HG03108 (cell line): ENCODE measurements around the gene ZMYM4.

ENCODE experiments used
- ATAC-seq: cut with Tn5 transposase; IDR thresholded peaks from one replicate; pipeline ENCODE4 v1.9.1; 2021; ENCODE audit warnings: moderate library complexity; ENCODE audit not compliant: unreplicated experiment

ZMYM4 gene

GRCh38 chr1:35398739-35399138 lies 130.2 kb downstream of the ZMYM4 start:
- no peak for ATAC-seq

- ATAC-seq = no peak
Observed at GRCh38 chr1:35401049-35401448, 132.5 kb downstream of the ZMYM4 start.

DNA sequence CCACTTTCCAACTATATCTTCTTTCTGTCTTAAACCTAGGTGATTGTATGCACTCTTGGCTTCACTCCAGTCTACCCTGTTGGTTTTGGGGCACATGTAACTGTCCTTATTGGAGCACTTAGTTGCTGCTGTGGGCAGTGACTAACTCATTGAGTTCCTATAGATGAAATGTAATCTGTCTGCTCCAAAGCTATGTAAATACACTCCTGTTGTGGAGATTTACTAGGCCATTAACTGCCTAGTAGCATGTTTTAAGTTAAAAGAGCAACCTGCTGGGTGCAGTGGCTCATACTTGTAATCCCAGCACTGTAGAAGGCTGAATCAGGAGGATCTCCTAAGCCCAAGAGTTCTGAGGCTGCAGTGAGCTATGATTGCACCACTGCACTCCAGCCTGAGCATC lies 137.6 kb downstream of the ZMYM4 start:
- ATAC-seq = no peak

DNA sequence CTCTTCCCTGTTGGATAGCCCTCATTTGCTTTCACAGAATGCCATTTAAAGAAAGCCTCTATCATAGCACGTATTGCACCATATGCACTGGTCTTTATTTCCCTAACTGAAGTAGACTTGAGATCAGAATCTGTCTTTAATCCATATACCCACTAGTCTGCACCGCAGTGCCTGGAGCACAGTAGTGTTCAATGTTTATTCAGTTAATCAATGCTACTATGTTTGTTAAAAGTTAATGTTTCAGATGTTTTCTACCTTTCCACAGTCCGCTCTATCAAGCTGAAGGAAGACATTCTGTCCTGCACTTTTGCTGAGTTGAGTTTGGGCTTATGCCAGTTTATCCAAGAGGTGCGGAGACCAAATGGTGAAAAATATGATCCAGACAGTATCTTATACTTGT lies 139.2 kb downstream of the ZMYM4 start:
- no peak for ATAC-seq

DNA sequence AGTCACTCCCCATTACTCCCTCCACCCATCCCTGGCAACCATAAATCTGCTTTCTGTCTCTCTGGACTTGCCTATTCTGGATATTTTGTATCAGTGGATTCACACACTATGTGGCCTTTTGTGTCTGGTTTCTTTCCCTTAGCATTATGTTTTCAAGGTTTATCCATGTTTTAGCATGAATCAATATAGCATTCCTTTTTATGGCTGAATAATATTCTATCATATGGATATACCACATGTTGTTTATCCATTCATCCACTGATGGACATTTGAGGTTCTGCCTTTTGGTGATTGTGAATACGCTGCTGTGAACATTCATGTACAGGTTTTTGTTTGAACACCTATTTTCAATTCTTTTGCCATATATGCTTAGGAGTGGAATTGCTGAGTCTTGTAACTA lies 140.4 kb downstream of the ZMYM4 start:
- no peak for ATAC-seq

- no peak for ATAC-seq
Observed at GRCh38 chr1:35426097-35426586, 157.6 kb downstream of the ZMYM4 start.

DNA sequence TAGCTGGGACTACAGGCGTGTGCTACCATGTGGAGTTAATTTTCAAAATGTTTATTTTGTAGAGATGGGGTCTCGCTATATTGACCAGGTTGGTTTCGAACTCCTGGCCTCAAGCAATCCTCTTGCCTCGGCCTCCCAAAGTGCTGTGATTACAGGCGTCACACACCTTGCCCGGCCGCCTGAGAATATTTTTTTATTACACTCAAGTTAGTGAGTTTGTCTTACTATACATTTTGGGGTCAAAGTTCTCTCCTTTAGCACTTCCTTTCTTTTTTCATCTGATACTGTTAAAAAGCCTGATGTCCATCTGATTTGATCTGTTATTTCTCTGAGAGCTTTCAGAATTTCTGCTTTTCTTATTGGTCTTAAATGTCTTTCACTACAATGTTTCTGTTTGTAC lies 159.9 kb downstream of the ZMYM4 start:
- no peak for ATAC-seq

GRCh38 chr1:35430762-35431161 lies 162.3 kb downstream of the ZMYM4 start:
- no peak for ATAC-seq

DNA sequence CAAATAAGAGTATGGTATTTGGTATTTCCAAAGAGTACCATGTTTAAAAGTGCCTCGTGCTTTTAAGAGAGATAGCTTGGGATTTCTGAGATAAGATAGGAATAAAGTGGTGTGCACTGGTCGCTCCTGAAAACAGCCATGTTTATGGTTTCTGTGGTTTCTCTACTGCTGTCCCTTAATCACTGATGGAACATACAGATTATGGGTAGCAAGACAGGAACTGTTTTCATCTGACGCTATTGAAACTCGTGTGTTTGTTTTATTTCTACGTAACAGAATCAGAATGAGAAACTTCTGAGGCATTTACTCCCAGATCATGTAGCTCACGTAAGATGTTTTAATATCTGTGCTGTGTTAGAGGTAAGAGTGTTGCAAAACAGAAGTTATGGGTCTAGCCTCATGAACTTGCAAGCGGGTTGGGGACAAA lies 162.7 kb downstream of the ZMYM4 start:
- no peak for ATAC-seq

GRCh38 chr1:35432231-35432630 lies 163.7 kb downstream of the ZMYM4 start:
- no peak for ATAC-seq

DNA sequence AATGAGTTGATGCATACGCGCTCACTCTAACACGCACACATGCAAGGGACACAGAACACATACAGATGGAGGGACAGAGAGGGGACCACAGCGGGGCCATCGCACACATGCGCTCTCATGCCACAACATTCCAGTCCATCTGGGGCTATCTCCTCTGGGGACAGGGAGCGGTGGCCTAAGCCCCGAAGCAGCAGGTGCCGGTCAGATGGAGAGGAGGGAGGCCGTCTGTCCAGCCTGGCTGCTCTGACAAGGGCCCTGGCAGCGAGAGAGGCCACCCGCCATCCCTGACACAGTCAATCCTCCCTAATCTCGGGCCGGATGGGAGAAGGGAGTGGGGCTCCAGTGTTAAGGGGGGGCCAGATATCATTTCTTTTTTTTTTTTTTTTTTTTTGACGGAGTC lies 165.2 kb downstream of the ZMYM4 start:
- no peak for ATAC-seq

DNA sequence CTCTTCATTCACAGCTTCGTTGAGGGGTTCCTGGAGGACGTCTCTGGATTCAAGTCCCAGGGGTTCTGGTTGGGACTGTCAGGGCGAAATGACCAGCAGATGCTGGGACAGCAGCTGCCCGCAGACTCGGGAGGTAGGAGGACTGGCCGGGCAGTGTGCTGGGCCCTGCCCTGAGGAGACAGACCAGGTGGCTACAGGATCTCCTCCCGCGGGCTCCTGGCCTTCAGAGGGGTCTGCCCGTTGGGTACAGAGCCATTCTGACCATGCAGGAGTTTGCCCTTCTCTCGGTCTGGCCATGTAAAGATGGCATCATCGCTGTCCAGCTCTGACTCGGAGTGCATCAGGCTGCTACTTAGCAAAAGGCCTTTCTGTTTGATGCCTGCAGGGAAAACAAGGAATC lies 166.2 kb downstream of the ZMYM4 start:
- ATAC-seq = no peak

- ATAC-seq = no peak
Observed at GRCh38 chr1:35436078-35436477, 167.6 kb downstream of the ZMYM4 start.

GRCh38 chr1:35437200-35437599 lies 168.7 kb downstream of the ZMYM4 start:
- no peak for ATAC-seq

- ATAC-seq = no peak
Observed at GRCh38 chr1:35439626-35440025, 171.1 kb downstream of the ZMYM4 start.

DNA sequence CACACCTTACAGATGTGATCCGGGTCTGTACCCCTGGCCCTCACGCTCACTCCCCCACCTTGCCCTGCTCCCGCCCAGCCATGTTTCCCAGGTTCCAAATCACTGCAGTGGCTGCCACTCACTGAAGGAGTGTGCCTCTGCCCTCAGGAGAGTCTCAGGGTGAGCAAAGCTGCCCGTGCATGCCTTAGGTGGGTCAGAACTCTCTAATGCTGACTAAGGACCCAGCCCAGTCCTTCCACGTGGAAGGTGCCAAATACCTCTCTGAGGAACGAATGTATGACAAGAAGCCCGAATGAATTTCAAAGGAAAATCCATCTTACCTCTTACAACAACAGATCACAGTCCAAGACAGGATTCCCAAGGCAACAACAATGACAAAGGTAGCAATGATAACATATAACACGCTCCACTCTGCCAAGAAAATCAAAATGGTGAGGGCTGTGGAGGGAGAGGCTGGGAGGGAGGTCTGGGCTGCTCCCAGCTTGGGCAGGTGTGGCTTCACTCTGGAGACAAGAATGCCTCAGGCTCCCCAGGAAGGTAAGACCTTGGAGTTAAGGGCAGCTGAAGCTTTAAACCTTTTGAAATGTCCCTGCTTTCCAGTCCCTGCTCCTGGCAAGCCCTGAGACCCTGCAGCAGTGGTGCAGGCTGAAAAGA lies 173.5 kb downstream of the ZMYM4 start:
- no peak for ATAC-seq

- no peak for ATAC-seq
Observed at GRCh38 chr1:35442734-35443133, 174.2 kb downstream of the ZMYM4 start.

DNA sequence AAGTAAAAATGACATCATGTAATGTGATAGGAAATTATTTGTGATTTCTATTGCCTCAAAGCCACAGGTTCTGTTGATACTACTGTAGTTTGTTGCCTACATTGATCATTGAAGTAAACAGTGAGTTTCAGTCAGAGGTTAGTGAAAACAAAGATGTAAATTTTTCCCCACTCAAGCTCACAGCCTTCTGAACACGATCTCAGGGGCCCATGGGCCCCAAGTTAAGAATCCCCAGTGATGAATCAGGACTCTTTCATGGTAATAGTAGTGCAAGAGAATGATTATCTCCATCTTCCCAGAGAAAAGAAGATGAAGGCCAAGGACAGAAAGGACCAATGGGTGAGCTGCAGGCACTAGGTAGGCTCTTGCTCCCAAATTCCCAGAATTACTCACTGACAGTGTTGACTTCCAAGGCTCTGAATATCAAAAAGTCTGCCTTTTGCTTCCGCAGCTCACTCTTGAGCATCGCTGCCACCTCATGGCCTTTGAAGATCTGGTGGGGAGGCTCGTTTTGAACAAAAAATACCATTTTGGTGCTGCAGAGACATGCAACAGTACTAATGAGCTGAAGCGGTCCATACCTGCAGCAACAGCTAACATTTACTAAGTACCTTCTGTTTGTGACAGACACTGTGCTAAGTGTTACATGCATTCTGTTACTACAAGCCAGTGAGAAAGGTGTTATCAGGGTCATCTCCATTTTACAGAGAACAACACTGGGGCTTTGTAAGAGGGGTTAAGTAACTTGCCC lies 175.4 kb downstream of the ZMYM4 start:
- ATAC-seq = no peak

GRCh38 chr1:35444519-35444774 lies 175.9 kb downstream of the ZMYM4 start:
- no peak for ATAC-seq

GRCh38 chr1:35447278-35447677 lies 178.8 kb downstream of the ZMYM4 start:
- no peak for ATAC-seq

- ATAC-seq = no peak
Observed at GRCh38 chr1:35448344-35448801, 179.9 kb downstream of the ZMYM4 start.

DNA sequence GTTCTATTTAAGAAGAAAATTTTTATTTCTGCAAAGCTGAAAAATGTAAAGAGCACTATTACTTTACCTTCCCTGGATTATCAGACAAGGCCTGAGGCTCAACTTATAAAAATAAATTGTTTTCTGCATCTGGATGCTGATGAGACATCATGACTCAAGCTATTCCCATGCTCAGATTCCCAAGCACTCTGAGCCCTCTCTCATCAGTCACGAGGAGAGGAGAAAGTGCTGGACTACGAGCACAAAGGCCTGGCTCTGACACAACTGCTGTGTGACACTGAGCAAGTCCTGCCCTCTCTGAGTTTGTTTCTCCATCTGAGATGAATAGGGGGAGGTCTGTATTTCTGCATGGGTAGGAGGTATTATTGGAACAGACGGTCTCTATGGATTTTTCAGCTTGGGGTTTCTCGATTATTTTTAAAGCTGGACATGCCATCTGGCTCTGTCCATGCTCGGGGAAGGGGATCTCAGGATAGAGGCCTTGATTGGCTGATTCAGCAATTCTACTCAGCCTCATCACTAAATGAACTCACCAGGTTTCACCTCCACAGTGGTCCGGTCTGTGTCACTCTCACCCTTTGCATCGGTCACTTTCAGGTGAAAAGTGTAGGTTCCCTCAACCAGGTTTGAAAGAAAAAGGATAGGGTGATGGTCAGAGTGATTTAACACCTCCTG lies 181.0 kb downstream of the ZMYM4 start:
- ATAC-seq = no peak
